Measurements from ENCODE around the gene ZNF281.

ZNF281 gene, protein sequence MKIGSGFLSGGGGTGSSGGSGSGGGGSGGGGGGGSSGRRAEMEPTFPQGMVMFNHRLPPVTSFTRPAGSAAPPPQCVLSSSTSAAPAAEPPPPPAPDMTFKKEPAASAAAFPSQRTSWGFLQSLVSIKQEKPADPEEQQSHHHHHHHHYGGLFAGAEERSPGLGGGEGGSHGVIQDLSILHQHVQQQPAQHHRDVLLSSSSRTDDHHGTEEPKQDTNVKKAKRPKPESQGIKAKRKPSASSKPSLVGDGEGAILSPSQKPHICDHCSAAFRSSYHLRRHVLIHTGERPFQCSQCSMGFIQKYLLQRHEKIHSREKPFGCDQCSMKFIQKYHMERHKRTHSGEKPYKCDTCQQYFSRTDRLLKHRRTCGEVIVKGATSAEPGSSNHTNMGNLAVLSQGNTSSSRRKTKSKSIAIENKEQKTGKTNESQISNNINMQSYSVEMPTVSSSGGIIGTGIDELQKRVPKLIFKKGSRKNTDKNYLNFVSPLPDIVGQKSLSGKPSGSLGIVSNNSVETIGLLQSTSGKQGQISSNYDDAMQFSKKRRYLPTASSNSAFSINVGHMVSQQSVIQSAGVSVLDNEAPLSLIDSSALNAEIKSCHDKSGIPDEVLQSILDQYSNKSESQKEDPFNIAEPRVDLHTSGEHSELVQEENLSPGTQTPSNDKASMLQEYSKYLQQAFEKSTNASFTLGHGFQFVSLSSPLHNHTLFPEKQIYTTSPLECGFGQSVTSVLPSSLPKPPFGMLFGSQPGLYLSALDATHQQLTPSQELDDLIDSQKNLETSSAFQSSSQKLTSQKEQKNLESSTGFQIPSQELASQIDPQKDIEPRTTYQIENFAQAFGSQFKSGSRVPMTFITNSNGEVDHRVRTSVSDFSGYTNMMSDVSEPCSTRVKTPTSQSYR

DNA sequence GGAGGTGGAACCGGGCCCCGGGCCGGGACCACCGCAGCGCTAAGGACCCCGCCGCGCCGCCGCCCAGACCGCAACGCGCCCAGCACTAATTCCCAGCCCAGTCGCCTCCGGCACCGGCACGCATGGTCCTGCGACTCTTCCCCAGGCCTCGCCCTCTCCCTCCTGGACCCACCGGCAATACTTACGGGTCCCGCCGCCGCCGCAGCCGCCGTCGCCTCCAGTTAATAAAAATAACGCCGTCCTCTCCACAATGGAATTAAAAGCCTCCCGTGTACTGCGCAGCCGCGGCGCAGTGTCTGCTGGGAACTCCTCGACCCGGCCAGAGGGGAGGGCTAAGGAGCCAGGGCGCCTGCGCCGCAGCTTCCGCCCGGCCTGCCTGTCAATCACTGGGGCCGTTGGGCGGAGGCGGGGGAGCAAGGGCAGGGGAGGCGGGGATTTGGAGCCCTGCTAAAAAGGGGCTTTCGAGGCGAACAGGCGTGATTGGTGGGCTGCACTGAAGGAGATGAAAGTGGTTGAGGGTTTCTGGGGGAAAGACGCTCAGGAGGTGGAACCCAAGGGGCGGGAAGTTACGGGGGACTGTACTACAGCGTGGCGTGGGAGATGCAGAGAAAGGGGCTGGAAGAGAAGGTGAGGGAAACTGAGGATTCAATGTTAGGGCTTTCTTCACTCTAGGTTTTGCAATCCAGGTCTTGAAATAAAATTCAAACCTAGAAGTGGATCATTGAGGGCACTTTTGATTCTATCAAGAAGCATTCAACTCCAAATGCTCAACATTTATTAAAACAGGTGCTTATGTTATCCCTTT lies at the start of gene ZNF281:
Gene ZNF281 (minus strand): TSS at position 276 of the 805 bp plus-strand sequence. CDS start 331 bp downstream, outside the sequence.
- Mint-ChIP-seq H3K9me3 (no peaks in the 10 kb centered on the region), H3K4me3 (peak within 1 kb of the TSS; percentile 88), H3K4me1 (peaks cover 53% of the 10 kb centered on the region), H3K27ac (peak within 1 kb of the TSS; percentile 93), H3K36me3 (ENCODE audit: low read depth) (peaks cover 44% of the 10 kb centered on the region), H3K27me3 (peaks cover 4% of the 10 kb centered on the region)
- DNase-seq (peak; percentile 97), ATAC-seq (peak; percentile 99)

DNA sequence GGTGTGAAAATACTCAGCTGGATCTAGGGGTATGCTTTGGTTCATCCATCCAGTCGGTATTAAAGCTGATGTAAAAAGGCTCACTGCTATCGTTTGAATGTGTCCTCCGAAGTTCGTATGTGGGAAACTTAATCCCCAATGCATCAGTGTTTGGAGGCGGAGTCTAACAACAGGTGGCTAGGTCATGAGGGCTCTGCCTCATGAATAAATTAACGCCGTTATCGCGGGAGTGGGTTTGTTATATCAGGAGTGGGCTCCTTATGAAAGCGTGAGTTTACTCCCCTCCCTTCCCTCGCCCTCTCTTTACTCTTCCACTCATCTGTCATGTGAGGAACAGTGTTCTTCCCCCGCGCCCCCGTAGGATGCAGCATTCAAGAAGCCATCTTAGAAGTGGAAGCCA lies 48.9 kb upstream of the ZNF281 start:
- Mint-ChIP-seq H3K36me3 (ENCODE audit: low read depth) (no peaks in the 10 kb centered on the region), H3K27ac (no peak overlapping the region), H3K4me3 (no peak overlapping the region), H3K9me3 (no peaks in the 10 kb centered on the region), H3K27me3 (no peaks in the 10 kb centered on the region), H3K4me1 (no peaks in the 10 kb centered on the region)
- DNase-seq, result no peak
- no peak for ATAC-seq

DNA sequence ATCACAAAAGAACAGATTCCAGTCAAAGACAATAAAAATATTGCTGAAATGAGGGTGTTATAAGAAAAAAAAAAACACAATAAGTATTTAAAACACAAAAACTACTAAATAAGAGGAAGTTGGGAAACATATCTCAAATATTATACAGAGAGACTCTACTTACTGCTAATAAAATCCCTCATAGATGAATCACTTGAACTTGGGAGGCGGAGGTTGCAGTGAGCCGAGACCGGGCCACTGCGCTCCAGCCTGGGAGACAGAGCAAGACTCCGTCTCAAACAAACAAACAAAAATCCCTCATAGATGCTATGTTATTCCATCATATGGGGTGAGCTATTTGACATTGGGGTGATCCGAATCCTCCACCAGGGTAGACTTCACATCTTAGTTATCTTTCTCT lies 48.0 kb upstream of the ZNF281 start:
- no peak overlapping the region for H3K4me3 Mint-ChIP-seq

DNA sequence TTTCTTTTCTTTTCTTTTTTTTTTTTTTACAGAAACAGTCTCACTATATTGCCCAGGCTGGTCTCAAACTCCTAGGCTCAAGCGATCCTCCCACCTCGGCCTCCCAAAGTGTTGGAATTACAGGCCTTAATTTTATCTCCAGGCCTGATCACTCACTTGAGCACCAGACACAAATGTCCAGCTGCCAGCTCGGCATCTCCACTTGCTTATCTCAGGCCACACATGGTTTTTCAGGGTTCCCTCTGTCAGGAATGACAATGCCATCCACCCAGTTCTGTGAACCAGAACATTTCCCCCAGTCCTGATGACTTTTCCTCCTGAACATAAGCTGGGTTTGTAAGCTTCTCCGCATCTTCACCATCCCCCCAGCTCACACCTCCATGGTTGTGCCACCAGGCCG lies 44.6 kb upstream of the ZNF281 start:
- Mint-ChIP-seq H3K36me3 (ENCODE audit: low read depth) (no peaks in the 10 kb centered on the region), H3K4me1 (peaks cover 5% of the 10 kb centered on the region), H3K27ac (no peak overlapping the region), H3K4me3 (no peak overlapping the region), H3K27me3 (no peaks in the 10 kb centered on the region), H3K9me3 (no peaks in the 10 kb centered on the region)
- ATAC-seq (no peak), DNase-seq (no peak)

More for the DNA sequence above, 48.0 kb upstream of the ZNF281 start:
- H3K36me3 Mint-ChIP-seq (ENCODE audit: low read depth), result no peaks in the 10 kb centered on the region
- ATAC-seq (no peak), DNase-seq (no peak)
- H3K9me3 Mint-ChIP-seq, result no peaks in the 10 kb centered on the region
- H3K27ac Mint-ChIP-seq, result no peak overlapping the region
- H3K27me3 Mint-ChIP-seq, result no peaks in the 10 kb centered on the region
- no peaks in the 10 kb centered on the region for H3K4me1 Mint-ChIP-seq

DNA sequence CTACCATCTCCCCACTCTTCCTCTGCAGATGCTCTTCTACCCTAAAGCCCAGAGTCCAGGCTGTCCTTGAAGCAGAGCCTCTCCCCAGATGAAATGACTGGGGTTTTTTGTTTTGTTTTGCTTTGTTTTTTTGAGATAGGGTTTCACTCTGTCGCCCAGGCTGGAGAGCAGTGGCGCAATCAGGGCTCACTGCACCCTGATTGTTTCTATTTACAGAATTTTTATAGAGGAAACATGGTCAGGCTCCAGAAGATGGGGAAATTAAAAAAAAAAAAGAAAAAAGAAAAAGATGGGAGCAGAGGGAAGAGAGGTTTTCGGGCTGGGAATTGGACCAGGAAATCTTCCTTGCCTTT lies 43.7 kb upstream of the ZNF281 start:
- no peaks in the 10 kb centered on the region for H3K9me3 Mint-ChIP-seq
- peaks cover 13% of the 10 kb centered on the region for H3K4me1 Mint-ChIP-seq
- no peak for DNase-seq
- no peak overlapping the region for H3K27ac Mint-ChIP-seq
- no peak for ATAC-seq
- H3K4me3 Mint-ChIP-seq, result no peak overlapping the region
- H3K36me3 Mint-ChIP-seq (ENCODE audit: low read depth), result no peaks in the 10 kb centered on the region
- no peaks in the 10 kb centered on the region for H3K27me3 Mint-ChIP-seq

DNA sequence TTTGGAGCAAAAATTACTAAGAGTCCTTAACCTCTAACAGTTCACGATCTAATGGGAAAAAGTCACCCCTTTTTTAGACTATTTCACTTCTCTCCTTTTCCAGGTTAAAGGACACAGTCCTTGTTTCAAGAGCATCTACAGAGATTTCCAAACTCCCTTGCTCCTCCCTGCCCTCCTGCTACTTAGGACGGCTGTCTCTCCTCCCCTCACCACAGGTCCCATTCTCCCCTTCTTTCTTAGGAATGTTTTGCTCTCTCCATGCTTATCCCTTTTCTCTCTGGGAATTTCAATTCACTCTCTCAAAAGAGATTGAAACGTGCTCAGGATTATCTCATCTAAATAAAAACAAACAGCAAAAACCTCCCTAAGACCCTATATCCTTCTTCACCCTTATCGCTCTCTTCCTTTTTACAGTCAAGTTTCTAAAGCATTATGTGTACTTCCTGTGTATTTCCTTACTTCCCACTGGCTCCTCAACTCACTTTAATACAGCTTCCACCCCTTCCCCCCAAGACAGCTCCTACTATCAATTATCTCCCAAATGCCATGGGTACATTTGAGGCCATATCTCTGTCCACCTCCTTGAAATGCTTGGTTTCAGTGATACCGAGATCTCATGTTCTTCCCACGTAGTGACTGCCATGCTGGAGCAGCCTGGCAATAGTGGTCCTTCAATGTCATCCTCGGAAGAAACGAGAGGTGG lies 43.2 kb upstream of the ZNF281 start:
- Mint-ChIP-seq H3K9me3 (no peaks in the 10 kb centered on the region), H3K27me3 (no peaks in the 10 kb centered on the region), H3K4me3 (no peak overlapping the region), H3K36me3 (ENCODE audit: low read depth) (no peaks in the 10 kb centered on the region), H3K4me1 (peaks cover 18% of the 10 kb centered on the region), H3K27ac (no peak overlapping the region)
- ATAC-seq, result no peak
- no peak for DNase-seq

DNA sequence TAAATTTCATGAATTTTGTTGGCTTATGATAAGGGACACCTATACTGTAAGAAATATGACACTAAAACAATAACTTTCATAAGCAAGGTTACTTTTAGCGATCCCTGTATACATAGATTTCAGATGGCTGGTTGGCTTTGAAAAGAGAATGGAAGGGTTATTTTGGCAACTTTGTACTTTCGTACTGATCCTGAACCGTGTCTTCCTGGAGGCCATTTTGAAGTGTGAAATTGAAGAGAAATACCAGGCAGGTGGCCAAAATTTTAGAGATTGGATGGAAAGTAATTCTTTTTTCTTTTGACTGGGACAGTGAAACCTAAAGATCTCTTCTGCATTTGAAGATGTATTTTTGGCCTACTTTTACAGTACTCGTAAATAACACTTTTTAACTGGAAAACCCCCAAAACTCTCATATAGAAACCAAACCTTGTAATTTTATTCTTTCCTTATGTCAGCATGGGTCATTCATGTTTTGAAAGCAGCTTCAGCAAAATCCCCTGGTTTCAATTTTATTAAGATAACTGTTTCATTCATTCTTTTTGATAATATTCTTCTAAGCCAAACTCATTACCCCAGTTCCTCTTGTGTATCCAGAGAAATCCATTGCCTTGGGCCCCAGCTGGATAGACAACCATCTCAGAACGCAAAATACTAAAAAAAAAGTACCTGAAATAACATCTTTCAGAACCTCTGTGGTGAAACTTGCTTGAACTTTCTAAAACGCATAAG lies 38.4 kb upstream of the ZNF281 start:
- no peaks in the 10 kb centered on the region for H3K27me3 Mint-ChIP-seq
- H3K9me3 Mint-ChIP-seq, result peaks cover 7% of the 10 kb centered on the region
- no peak for DNase-seq
- peaks cover 60% of the 10 kb centered on the region for H3K4me1 Mint-ChIP-seq
- H3K4me3 Mint-ChIP-seq, result peak overlapping the region; percentile 32
- H3K36me3 Mint-ChIP-seq (ENCODE audit: low read depth), result peaks cover 8% of the 10 kb centered on the region
- ATAC-seq, result peak; percentile 63
- peak overlapping the region; percentile 92 for H3K27ac Mint-ChIP-seq

DNA sequence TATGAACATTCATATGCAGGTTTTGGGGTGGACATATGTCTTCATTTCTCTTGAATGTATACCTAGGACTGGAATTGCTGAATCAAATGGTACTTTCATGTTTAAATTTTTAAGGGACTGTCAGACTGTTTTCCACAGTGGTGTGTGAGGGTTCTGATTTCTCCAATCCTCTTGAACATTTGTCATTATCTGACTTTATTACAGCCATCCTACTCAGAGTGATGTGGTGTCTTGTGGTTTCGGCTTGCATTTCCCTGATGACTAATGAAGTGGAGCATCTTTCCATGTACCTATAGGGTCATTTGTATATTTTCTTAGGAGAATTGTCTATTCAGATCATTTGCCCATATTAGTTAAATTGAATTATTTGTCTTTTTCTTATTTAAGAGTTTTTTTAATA lies 35.4 kb upstream of the ZNF281 start:
- DNase-seq, result no peak
- Mint-ChIP-seq H3K27ac (peak overlapping the region; percentile 69), H3K4me1 (peaks cover 60% of the 10 kb centered on the region), H3K9me3 (peaks cover 7% of the 10 kb centered on the region), H3K4me3 (peak overlapping the region; percentile 19), H3K36me3 (ENCODE audit: low read depth) (peaks cover 8% of the 10 kb centered on the region), H3K27me3 (no peaks in the 10 kb centered on the region)
- ATAC-seq, result peak; percentile 92

DNA sequence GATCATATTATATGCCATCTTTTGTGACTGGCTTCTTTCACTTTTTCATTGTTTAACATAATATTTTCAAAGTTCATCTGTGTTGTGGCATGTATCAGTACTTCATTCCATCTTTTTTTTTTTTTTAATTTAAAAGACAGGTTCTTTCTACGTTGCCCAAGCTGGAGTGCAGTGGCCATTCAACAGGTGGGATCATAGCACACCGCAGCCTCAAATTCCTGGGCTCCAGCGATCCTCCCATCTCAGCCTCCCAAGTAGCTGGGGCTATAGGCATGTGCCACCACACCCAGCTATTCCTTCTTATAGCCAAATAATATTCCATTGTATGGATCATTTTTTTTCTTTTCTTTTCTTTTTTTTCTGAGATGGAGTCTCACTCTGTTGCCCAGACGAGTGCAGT lies 34.6 kb upstream of the ZNF281 start:
- no peaks in the 10 kb centered on the region for H3K27me3 Mint-ChIP-seq
- H3K27ac Mint-ChIP-seq, result peak overlapping the region; percentile 69
- DNase-seq, result no peak
- H3K36me3 Mint-ChIP-seq (ENCODE audit: low read depth), result peaks cover 8% of the 10 kb centered on the region
- ATAC-seq, result no peak
- H3K9me3 Mint-ChIP-seq, result peaks cover 7% of the 10 kb centered on the region
- no peak overlapping the region for H3K4me3 Mint-ChIP-seq
- H3K4me1 Mint-ChIP-seq, result peaks cover 55% of the 10 kb centered on the region

DNA sequence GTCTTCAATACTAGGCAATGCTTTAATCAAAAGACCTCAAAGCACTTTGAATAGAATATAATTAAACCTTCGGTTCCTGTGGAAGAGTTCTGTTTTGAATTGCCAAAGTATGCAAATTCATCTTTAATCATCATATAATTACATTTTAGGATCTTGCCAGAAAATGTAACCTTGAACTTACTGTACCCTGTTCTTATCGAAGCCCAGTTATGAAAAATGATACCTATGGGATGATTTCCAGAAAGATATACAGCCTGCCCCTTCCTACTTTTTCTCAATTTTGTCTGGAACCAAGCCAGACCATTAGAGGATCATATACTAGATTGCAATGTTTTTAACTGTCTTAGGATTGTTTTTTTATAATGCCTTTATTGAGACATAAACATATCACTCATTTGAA lies 34.0 kb upstream of the ZNF281 start:
- no peak overlapping the region for H3K27ac Mint-ChIP-seq
- H3K4me3 Mint-ChIP-seq, result no peak overlapping the region
- H3K27me3 Mint-ChIP-seq, result no peaks in the 10 kb centered on the region
- H3K36me3 Mint-ChIP-seq (ENCODE audit: low read depth), result peaks cover 8% of the 10 kb centered on the region
- ATAC-seq (no peak), DNase-seq (no peak)
- peaks cover 7% of the 10 kb centered on the region for H3K9me3 Mint-ChIP-seq
- peaks cover 55% of the 10 kb centered on the region for H3K4me1 Mint-ChIP-seq

DNA sequence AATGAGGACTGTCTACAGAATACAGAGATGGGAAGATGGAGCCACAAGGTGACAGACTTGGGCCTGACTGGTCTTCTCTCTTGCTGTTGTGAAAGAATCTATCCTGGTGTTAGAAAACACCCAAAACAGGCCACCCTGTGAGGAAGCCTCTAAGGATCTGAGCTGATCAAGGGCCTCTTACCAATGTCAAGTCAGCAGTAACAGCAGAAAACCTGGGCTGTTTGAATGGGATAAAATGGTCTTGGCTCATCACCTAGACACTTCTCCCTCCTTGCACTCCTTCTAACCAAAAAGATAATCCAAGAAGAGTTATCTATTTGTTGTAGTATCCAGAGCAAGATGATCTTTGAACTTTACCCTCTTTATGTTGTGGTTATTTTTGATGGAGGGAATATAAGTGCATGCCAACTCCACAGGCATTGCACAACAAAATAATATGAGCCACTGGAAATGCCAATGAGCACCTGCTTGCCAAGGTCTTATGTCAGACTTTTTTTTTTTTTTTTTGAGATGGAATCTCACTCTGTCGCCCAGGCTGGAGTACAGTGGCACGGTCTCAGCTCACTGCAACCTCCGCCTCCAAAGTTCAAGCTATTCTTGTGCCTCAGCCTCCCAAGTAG lies 32.8 kb upstream of the ZNF281 start:
- H3K4me1 Mint-ChIP-seq, result peaks cover 52% of the 10 kb centered on the region
- no peak overlapping the region for H3K4me3 Mint-ChIP-seq
- ATAC-seq (no peak), DNase-seq (no peak)
- peaks cover 7% of the 10 kb centered on the region for H3K9me3 Mint-ChIP-seq
- H3K36me3 Mint-ChIP-seq (ENCODE audit: low read depth), result peaks cover 7% of the 10 kb centered on the region
- H3K27me3 Mint-ChIP-seq, result no peaks in the 10 kb centered on the region
- no peak overlapping the region for H3K27ac Mint-ChIP-seq

DNA sequence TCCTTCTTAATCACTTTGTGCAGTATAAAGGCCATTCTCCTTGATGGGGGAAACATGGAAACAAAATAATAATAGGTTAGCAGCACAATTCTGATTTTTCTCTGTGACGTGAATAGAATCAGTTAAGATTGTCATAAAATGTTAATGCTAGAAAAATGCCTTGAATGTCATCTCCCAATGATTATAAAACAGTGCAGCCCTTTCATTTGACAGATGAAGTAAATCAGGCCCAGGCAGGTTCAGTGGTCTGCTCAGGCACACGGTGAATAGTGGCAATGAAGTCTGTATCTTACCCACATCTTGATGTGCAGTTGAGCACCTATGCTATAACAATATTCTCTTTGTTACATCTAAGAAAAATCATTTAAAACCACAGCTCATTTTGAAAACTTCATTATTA lies 32.2 kb upstream of the ZNF281 start:
- ATAC-seq (no peak), DNase-seq (no peak)
- Mint-ChIP-seq H3K4me1 (peaks cover 52% of the 10 kb centered on the region), H3K4me3 (no peak overlapping the region), H3K27me3 (no peaks in the 10 kb centered on the region), H3K36me3 (ENCODE audit: low read depth) (peaks cover 6% of the 10 kb centered on the region), H3K27ac (no peak overlapping the region), H3K9me3 (peaks cover 7% of the 10 kb centered on the region)

DNA sequence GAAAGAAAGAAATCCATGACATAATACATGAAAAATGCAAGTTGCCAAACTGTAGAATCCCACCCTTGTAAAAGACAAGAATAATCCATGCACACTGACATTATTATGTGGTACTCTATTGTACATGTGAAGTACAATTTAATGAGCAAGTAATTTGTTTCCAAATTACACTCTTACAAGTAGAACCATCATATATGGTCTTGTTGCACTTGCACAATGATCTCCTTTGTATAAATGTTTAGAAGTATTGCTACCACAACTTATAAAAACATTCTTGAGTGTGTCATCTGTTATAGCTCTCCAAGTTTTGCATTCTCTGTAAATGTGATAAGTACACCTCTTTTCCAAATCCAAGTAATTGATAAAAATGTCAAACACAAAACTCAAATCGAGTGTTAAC lies 29.1 kb upstream of the ZNF281 start:
- Mint-ChIP-seq H3K4me3 (no peak overlapping the region), H3K4me1 (peaks cover 25% of the 10 kb centered on the region), H3K27me3 (peaks cover 3% of the 10 kb centered on the region), H3K36me3 (ENCODE audit: low read depth) (no peaks in the 10 kb centered on the region), H3K27ac (no peak overlapping the region), H3K9me3 (no peaks in the 10 kb centered on the region)
- ATAC-seq (no peak), DNase-seq (no peak)

Data from activated naive CD8-positive, alpha-beta T cell treated with anti-CD3 and anti-CD28 coated beads, Interleukin-2, amount 50 U/mL, for 24 hours (primary cell).